GM10266 (cell line): Measurements from ENCODE around the gene CCDC73.
"Not testable (repeated sequence)": the region's sequence is repeated elsewhere in the genome, so short reads cannot be mapped to it uniquely, and the experiment has no call there.

ENCODE experiments used
- DNase-seq: peaks from one replicate; pipeline ENCODE4 v3.0.0; 2012; ENCODE audit errors: extremely low spot score
- CTCF ChIP-seq: IDR thresholded peaks from 2 replicates; pipeline ENCODE4 v1.5.1; 2012; ENCODE audit warnings: mild to moderate bottlenecking, low read depth; ENCODE audit not compliant: control insufficient read depth, insufficient read depth; ENCODE audit errors: missing control alignments

Gene CCDC73

GRCh38 chr11:32613500-32614151, 180.8 kb downstream of the CCDC73 start:
- TF ChIP-seq CTCF: no peak
- no peak for DNase-seq

GRCh38 chr11:32610797-32611352, 183.6 kb downstream of the CCDC73 start:
- no peak for DNase-seq
- TF ChIP-seq CTCF: no peak

GRCh38 chr11:32608826-32609225, 185.6 kb downstream of the CCDC73 start:
- not testable (repeated sequence) for DNase-seq

GRCh38 chr11:32606220-32606619, 188.2 kb downstream of the CCDC73 start:
- TF ChIP-seq CTCF: no peak
- DNase-seq: no peak

GRCh38 chr11:32602657-32603415, 191.6 kb downstream of the CCDC73 start:
- TF ChIP-seq CTCF: no peak
- DNase-seq: no peak

- no peak for TF ChIP-seq CTCF
- no peak for DNase-seq
Observed at GRCh38 chr11:32597921-32598320, 196.5 kb downstream of the CCDC73 start.

- not testable (repeated sequence) for DNase-seq
Observed at GRCh38 chr11:32596114-32596513, 198.3 kb downstream of the CCDC73 start.

GRCh38 chr11:32594272-32594671, 200.2 kb downstream of the CCDC73 start:
- no peak for TF ChIP-seq CTCF
- DNase-seq: no peak
